ENCODE data around the gene HEXD. TPM values are rescaled to one million over a fixed set of nuclear protein-coding genes. Genes with fewer than 3 reads are reported as not detected.
"Not testable (repeated sequence)": the region's sequence is repeated elsewhere in the genome, so short reads cannot be mapped to it uniquely, and the experiment has no call there.

The HEXD gene
- total RNA-seq, 1 donor from 2014 or later = 44.5 TPM

DNA sequence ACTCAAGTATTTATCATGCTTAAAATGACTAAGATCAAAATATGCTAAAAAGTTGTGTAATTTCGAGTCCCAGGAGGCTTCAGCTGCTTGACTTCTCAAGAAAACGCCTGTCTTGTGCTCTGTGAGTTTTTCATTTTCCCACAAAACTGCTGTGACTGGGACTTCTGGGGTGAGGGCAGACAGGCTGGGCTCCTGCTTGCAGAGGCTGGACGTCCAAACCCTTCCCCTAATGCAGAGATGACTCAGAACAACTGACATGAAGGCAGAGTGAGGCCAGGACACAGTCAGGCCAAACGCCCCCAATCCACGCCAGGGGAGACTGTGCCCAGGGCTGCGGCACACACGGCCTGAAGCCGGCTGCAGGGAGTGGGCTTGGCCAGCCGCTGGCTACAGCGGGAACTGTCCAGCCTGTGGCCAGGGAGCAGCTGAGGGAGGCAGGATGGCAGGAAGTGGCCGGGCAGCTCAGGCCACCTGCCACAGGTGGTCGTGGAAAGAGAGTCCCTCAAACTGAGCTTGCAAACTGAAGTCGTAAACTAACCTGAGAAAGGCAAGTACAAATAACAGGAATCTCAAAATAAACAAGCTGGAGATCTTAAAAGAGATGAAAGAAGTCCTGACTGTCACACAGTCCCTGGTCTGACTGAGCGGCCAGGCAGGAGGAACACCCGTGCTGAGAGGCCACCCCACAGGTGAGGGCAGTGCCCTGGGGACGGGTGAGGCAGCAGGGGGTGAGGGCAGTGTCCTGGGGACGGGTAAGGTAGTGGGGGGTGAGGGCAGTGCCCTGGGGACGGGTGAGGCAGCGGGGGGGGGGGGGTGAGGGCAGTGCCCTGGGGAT, 21.3 kb upstream of the HEXD start:
- no peak for DNase-seq (ENCODE audit: low spot score)

DNA sequence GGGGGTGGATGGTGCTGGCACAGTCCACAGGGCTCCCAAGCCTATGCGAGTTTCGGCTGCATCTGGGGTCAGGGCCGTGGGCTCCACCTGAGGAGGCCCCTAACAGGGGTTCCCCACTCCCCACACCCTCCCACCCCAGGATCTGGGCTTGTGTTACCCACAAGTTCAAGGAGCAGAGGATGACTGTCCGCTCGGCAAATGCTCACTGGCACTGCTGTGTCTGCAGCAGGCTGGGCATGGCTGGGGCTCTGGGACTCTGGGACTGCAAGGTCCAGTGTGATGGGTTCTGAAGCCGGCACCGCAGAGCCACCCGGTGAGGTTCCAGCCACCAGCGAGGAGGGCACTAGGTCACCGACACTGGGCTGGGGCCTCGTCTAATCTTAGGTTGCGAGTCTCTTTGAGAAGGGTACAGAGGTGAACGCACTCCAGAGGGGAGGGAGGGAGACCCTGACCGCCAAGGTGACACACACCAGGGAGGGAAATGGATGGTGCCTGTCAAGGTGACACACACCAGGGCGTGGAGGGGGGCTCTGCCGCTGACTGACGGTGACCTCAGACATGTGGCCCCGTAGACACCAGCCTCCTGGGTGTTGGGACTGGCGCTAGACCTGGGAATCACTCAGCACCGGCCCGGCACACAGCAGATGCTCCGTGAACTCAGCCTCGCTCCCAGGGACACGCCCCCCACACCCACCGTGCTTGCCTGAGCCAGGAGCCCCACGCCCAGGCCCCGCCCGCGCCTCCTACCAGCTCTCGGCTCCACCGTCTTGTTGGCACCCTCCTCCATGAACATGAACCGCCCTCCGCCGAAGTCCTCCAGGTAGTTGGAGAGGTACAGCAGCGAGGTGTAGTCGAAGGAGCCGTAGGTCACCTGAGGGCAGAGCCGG, 20.5 kb upstream of the HEXD start:
- no peak for DNase-seq (ENCODE audit: low spot score)

DNA sequence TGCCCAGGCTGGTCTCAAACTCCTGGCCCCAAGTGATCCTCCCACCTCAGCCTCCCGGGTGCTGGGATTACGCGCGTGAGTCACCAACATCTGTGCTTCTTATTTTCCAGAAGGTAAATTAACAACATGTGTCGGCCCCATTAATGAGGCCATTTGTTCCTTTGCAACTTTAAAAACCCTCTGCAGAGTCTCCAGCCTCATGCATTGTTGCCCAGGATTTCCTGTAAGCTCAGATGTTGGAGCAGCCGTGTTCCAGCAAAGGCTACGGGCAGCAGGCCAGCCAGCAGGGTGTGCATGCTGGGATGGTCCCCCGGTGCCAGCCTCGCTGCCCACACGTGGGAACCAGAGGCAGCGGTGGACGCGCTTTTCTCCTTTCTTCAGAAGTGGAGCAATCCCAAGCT, 19.1 kb upstream of the HEXD start:
- no peak for DNase-seq (ENCODE audit: low spot score)

DNA sequence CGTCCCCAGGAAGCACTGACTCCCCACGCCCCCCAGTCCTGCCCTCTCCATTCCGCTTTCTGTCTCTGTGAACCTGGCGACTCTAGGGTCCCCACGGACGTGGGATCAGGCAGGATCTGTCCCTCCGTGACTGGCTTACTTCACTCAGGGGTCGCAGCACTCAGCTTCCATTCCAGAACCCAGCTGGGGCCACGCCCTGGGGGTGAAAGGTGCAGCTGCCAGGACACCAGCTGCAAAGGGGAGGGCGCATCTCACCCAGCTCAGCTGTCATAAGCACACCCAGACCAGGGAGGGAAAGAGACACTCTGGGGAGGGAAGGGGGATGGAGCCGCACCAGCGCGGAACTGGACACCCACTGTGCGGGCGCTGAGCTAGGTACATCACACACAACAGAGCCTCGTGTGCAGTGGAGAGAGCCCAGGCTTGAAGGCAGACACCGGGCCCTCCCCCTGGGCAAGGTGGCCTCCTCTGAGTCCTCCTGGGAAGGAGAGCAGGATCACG, 18.5 kb upstream of the HEXD start:
- no peak for DNase-seq (ENCODE audit: low spot score)

DNA sequence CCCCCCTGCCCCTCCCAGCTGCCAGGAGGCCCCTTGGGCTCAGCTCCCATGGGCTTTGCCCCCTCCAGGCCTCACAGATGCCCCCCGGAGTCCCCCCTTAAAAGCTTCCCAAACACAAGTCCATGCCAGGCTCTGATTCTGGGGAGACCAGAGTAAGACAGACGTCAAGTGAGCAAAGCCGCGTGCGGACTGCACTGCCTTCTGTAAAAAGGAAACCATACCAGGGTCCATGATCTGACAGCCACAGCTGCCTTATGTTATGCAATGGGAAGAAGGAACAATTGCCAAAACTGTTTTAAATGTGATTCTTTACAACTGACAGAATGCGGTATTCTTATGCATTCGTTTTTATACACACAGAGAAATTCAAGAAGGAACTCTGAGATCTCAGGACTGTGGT, 17.9 kb upstream of the HEXD start:
- DNase-seq (ENCODE audit: low spot score) = no peak

DNA sequence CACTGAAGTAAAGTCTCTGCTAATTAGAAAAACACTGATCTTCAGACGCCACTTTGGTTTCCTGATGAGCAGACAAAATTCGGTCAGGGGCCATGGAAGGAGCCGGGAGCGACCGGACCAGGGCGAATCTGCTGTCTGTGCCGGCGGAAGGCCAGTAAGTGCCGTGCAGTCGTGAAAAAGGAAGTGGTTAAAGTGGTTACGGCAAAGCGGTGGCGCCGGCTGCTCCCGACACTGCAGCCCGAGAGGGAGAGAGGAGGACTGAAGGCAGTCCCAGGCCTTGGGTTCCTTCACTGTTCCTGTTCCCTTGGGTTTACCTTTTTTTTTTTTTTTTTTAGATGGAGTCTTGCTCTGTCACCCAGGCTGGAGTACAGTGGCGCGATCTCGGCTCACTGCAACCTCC, 17.3 kb upstream of the HEXD start:
- no peak for DNase-seq (ENCODE audit: low spot score)

DNA sequence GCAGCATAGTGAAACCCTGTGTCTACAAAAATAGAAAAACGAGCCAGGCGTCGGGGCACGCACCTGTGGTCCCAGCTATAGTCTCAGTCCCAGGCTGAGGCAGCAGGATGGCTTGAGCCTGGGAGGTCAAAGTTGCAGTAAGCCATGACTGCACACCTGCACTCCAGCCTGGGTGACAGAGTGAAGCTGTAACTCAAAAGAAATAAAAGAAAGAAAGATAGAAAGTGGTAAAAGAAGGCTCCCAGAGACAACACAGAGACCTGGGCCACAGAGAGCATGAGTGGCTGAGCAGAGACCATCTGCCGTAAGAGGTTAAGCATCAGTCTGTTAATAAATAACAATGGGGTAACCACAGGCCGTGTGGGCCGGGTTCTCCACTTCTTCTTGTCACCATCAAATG, 15.3 kb upstream of the HEXD start:
- no peak for DNase-seq (ENCODE audit: low spot score)

DNA sequence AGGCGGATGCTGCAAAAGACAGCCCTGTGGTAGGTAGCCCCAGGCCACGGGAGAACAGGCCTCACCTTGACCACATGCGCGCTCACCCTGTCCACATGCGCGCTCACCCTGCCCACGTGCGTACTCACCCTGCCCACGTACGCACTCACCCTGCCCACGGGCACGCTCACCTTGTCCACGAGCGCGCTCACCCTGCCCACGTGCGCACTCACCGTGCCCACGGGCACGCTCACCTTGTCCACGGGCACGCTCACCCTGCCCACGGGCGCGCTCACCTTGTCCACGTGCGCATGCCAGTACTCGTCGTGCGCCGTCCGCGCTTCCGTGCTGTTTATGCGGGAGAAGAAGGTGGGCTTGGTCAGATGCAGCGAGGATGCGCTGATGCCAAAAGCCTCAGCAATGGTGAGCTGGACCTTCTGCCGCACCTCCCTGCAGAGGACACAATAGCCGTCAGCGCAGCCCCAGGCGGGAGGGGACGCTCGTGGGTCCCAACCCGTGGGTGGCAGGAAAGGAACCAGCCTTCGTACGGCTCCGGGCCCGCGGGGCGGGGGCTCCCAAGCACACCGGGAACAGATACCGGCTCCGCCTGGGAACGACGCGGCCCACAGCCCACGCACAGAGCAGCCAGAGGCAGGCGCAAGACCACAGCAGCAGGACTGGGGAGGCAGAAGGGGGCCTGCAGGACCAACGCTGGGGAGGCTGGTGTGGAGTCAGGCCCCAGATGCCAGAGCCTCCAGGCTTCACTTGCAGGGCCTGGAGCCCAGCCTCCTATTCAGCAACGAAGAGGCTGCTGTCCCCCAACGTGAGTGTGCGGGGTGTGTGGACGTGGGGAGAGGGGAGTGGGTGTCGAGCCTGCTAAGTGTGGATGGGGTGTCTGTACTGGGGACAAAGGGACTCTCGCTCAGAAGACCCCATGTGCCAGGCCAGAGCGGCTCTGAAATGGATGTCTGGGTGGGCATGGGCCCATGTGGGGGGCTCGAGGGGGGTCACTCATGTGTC, 14.2 kb upstream of the HEXD start:
- DNase-seq (ENCODE audit: low spot score) = no peak

DNA sequence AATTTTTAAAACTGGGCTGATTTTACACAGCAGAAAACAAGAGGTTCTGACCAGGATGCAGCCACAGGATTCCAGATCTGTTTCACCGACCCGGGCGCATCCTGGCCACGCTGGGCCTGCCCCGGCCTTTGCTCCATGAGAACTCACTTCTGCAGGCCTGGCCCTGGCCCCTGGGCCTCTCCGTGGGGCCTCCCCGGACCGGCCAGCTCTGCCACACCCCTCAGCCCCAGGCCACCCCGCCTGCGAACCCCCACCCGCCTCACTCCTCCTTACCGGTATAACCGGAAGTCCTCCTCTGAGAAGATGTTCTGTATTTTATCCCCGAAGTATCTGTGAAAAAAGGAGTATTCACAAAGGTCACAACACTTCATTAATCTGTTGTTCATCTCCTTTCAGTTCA, 13.1 kb upstream of the HEXD start:
- DNase-seq (ENCODE audit: low spot score) = no peak

DNA sequence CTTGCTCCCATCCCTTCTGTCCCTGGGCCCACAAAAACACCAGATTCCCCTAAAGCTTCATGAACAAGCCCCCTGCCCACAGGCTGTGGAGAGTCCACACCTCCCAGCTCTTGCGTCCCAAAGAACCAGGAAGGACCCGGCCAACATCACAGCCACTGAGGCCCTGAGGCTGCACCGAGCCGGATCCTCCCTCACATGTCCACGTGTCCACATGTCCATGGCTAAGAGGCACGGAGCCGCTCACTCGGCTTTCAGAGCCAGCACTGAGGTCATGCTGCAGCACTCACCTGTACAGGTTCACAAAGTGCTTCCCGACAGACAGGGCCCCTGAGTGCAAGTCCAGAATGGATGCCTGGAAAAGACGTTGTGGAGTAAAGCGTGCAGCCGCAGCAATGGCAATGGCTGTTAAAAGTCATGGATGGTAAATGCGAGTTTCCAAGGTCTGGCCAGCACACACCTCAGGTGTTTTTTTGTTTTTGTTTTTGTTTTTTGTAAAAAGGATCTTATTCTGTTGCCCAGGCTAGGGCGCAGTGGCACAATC, 11.9 kb upstream of the HEXD start:
- DNase-seq (ENCODE audit: low spot score) = no peak

DNA sequence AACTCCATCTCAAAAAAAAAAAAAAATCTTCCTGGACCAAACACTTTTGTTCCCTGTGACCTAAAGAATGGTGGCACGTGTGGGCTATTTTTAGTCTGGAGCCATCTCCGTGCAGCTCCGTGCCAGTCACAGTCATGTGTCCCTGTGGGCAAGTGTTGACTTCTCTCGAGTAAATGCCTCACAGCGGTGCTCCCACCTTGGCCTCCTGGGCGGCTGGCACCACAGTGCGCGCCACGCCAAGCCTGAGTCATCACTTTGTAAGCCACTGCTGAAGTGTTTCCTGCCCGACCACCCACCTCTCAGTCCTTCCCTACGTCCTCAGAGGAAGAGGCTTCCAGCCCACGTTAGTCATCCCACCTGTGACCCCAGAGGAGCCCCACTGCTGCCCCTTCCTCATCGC, 10.9 kb upstream of the HEXD start:
- DNase-seq (ENCODE audit: low spot score) = no peak

DNA sequence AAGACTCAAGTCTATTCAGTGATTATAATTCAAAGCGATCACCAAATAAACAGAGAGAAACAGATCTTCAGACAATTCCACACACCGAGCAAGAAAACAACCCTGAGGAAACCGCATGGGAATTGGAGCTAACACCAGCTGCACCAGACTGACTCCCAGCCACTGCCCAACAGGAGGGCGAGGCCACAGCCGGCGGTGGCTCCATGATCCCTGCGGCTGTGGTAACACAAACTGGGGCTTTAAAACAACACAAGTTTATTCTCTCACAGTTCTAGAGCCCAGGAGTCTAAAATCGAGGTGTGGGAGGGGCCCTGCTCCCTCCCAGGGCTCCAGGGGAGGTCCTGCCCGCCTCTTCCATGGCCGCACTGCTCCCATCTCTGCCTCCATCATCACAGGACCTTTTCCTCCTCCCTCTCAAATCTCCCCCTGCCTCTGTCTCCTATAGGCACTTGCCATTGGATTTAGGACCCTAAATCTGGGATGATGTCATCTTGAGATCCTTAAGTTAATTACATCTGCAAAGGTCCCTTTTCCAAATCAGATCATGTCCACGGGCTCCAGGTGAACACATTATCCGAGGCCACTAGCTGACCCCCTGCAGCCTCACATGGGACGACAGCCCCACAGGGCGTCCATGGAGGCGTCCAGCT, 9.7 kb upstream of the HEXD start:
- DNase-seq (ENCODE audit: low spot score) = no peak

DNA sequence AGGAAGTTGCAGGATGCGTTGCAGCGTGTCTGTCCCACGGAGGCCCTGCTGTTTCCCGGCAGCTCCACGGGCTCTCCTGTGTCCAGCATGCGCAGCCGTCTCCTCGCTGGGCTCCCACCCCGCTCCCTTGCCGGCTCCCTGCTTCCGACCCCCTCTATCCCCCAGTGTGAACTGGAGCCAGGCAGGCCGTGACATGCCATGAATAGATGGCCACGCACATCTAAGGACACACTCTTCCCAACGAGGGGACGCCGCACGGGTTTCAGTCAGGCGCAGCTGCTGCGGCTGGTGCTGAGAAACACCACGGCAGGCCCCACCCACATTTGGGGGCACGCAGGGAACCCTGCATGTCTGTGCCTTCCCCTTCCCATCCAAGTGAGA, 9.2 kb upstream of the HEXD start:
- no peak for DNase-seq (ENCODE audit: low spot score)

DNA sequence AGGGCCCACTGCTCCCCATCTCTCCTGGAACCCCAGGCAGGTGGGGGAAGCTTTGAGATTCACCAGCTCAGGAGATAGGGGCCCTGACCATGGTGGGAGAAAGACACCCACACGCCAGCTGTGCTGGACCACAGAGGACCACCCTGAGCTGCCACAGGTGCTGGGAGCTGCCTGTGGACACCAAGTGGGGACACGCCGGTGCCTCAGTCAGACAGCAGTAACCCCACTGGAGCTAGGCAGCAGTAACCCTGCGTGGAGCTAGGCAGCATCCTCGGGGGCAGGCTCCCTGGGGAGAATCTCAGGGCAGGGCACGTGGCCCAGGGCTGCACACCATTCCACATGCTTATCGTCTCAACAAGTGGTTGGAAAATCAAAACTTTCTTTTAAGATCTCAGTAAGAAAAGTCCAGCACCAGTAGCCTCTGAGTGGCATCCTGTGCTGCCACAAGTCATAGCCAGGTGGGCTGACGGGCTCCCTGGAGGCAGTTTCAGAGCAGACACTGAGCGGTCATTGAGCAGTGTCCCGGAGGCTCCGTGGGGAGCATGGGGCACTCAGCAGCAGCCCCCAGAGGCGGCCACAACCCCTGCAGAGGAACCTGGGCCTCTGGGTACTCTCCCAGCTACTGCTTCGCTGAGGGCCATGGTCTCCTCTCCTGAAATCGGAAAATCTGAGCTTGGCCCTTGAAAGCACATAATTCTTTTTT, 8.0 kb upstream of the HEXD start:
- no peak for DNase-seq (ENCODE audit: low spot score)

DNA sequence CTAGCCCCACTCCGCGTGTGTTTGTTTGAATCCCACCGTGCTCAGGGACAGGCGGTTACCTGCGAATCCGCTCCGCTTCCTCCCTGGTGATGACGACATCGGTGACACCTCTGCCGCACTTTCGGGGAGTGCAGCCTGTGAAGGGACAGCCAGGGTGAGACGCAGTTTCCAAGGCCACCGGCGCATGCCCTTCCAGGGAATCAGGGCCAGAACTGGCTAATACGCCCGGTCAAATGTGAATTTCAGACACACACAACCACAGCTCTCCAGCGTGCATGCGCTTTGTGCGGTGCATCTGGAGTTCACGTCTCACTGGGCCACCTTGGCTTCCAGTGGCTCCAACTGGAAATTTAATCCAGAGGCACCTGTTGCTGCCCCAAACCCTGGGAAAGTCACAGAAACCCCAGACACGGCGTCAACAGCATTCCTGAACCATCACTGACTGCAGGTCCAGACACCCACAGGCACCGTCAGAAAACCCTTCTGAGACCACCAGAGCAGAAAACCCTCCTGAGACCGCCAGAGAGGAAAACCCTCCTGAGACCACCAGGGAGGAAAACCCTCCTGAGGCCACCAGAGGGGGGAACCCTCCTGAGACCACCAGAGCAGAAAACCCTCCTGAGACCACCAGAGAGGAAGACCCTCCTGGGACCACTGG, 6.6 kb upstream of the HEXD start:
- no peak for DNase-seq (ENCODE audit: low spot score)

DNA sequence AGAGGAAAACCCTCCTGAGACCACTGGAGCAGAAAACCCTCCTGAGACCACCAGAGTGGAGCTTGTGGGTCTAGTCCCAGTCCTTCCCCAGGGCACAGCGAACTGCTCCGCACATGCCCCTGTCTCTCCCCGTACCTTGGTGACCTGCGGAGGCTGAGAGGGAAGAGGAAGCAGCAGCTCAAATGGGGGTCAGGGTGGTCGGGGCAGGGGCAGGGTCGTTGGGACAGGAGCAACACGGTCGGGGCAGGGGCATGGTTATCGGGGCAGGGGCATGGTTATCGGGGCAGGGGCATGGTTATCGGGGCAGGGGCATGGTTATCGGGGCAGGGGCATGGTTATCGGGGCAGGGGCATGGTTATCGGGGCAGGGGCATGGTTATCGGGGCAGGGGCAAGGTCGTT, 6.1 kb upstream of the HEXD start:
- not testable (repeated sequence) for DNase-seq (ENCODE audit: low spot score)

DNA sequence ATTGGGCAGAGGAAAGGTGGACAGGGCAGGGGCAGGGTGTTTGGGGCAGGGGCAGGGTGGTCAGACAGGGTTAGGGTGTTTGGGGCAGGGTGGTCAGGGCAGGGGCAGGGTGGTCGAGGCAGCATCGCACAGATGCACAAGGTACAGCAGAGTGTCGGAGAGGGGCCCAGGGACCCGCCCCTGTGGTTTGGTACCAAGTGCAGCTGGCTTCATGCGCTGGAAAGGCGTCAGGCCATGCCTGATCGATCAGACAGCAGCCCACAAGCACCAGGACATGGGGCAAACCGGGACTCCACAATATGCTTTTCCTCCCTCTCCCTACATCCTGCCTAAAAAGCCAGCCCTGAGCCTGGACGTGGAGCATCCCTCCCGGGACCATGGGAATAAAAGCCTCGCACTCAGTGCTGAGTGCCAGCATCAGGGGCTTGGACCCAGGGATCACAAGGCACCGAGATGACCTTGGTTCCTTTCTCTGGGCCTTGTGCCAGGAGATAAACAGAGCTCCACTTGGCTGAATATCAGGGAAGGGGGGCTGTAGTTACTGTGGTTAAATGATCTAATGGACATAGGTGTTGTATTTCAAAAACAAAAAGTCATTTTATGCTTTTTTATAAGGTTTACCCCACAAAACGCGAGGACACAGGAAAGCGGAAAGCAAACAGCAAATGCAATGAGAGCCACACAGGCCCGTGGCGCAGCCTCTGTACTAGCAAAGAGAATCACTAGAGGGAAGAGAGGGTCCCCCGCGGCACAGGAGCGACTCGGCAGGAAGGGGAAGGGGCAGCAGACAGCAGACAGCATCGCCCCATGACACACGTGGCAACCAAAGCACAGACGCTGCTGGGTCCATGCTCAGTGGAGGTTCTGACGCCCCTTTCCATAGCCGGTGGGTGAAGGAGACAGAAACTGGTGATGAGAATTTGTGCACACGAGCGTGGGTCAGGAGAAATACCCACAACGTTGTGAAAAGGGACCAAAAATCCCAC, 5.3 kb upstream of the HEXD start:
- no peak for DNase-seq (ENCODE audit: low spot score)

DNA sequence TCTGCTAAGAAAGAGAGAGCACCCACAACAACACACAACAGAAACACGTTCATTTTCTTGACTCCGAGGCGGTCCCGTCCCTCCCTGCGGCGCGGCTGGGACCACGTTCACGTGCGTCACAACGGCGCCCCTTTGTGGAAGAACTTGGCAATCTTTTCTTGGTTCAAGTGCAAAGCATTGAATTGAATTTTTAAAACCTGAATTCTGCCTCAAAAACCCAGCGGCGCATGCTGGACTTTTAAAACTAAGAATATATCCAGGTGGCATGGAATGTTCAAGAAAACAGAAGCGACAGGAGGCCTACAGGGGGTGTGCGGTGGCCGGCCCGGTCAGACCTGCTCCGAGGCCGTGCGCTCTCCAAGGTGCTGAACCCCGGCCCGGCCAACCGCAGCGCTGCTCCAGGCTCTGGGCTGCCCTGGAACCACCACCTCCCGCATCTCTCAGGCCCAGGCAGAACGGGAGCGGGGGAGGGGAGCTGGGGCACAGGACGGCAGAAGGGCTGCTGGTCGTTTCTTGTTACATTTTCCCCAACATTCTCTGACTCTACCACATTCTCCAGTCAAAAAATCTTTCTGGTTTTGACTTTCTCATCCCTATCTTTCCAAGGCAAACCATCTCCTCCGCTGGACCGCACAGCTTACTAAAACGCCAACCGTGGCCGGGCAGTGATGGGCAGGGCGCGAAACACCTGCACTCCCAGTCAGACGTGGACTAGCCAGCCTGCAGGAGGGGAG, 3.4 kb upstream of the HEXD start:
- no peak for DNase-seq (ENCODE audit: low spot score)
